Ascending aorta (tissue), 2 donors: ENCODE data around the gene C1orf141. TPM values are rescaled to one million over a fixed set of nuclear protein-coding genes. Genes with fewer than 3 reads are reported as not detected.
A peak's percentile ranks its signal among the peaks of the same experiment; 100 is the strongest.

Source experiments
- DNase-seq, 2 donors: peaks; one replicate each; pipeline ENCODE4 v3.0.0-alpha.2; 2019; ENCODE audit warnings: low spot score in 2 of 2
- H3K27ac ChIP-seq, 2 donors: fragments of 200-600 bp; sonication (generic); one replicate each; pipeline ENCODE4 v1.5.1; 2016 to 2017; ENCODE audit warnings: mild to moderate bottlenecking in 1 of 2
- H3K27me3 ChIP-seq: fragments of 200-600 bp; sonication (generic); one replicate; pipeline ENCODE4 v1.5.1; 2017
- H3K36me3 ChIP-seq, 2 donors: fragments of 200-600 bp; sonication (generic); one replicate each; pipeline ENCODE4 v1.5.1; 2016
- H3K4me1 ChIP-seq, 2 donors: fragments of 200-600 bp; sonication (generic); one replicate each; pipeline ENCODE4 v1.5.1; 2016 to 2017; ENCODE audit warnings: mild to moderate bottlenecking in 1 of 2
- H3K4me3 ChIP-seq, 2 donors: fragments of 200-600 bp; sonication (generic); one replicate each; pipeline ENCODE4 v1.5.1; 2016 to 2017; ENCODE audit warnings: mild to moderate bottlenecking in 1 of 2
- H3K9me3 ChIP-seq, 2 donors: fragments of 200-600 bp; sonication (generic); one replicate each; pipeline ENCODE4 v1.5.1; 2016
- CTCF ChIP-seq, 3 experiments: fragments of 200-600 bp in 2 of 3; fragments of 450-650 bp in 1 of 3; sonication (generic) in 2 of 3; IDR thresholded peaks; one replicate each; pipeline ENCODE4 v1.5.1; 2016 to 2019; ENCODE audit warnings: antibody characterized with exemption in 3 of 3, mild to moderate bottlenecking in 1 of 3, moderate library complexity in 1 of 3
- intact Hi-C: fragments of 100-400 bp; cut with DNase I; formaldehyde crosslinking; loops from one replicate; pipeline ENCODE4 v1.15.1; 2023
- total RNA-seq: library from RNA; depleted of rRNA; stranded (reverse); fragments of >200 nt; gene quantifications from one replicate; pipeline ENCODE4 v1.1.0, GENCODE V29; 2016

The C1orf141 gene
- total RNA-seq, 1 donor from 2014 or later, result not detected

GRCh38 chr1:67062412-67062811 lies 72.4 kb downstream of the C1orf141 start:
- H3K9me3 ChIP-seq, result no peaks in the 10 kb centered on the region
- no peak for DNase-seq
- TF ChIP-seq CTCF (IDR thresholded peaks at IDR 0.05), result no peak
- no peaks in the 10 kb centered on the region for H3K4me1 ChIP-seq
- H3K36me3 ChIP-seq, result no peaks in the 10 kb centered on the region
- H3K27ac ChIP-seq, result no peak overlapping the region
- no peak overlapping the region for H3K4me3 ChIP-seq
- H3K27me3 ChIP-seq, result no peaks in the 10 kb centered on the region
- intact Hi-C loops, result no loop called here

DNA sequence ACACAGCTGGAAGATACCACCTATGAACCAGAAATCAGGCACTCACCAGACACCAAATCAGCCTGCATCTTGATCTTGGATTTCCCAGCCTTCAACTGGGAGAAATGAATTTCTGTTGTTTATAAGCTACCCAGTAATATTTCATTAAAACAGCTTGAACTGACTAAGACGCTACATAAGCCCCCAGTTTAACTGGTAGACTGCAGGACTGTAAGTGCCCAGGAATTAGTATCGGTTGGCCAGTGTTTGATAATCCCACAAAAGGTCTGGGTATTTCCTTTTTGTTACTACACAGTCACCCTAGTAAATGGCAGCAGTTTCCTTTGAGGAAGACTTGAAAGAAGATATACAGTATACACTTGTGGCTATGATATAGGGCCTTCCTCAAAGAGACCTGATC lies 73.5 kb downstream of the C1orf141 start:
- Histone ChIP-seq H3K36me3 (no peaks in the 10 kb centered on the region), H3K27me3 (no peaks in the 10 kb centered on the region), H3K27ac (no peak overlapping the region), H3K9me3 (no peaks in the 10 kb centered on the region), H3K4me3 (no peak overlapping the region), H3K4me1 (no peaks in the 10 kb centered on the region)
- intact Hi-C loops, result no loop called here
- no peak for DNase-seq
- TF ChIP-seq CTCF (IDR thresholded peaks at IDR 0.05), result no peak

DNA sequence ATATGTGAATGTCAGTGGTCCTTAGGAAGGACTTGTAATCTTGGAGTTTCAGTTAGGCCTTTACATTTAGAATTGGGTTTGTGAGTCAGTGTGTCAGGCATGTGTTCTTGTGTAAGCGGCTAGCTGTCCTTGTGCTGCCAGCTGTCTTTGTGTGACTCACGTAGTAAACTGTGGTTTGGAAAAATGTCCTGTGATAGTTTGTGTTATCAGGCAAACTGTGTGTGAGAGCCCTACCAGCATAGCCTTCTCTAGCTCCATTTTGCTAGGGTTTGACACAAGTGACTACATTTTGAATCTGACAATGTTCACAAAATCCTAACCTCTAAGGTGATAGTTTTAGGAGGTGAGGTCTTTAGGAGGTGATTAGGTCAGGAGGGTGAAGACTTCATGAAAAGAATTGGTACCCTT lies 74.0 kb downstream of the C1orf141 start:
- intact Hi-C loops, result no loop called here
- H3K9me3 ChIP-seq, result no peaks in the 10 kb centered on the region
- no peak for TF ChIP-seq CTCF (IDR thresholded peaks at IDR 0.05)

DNA sequence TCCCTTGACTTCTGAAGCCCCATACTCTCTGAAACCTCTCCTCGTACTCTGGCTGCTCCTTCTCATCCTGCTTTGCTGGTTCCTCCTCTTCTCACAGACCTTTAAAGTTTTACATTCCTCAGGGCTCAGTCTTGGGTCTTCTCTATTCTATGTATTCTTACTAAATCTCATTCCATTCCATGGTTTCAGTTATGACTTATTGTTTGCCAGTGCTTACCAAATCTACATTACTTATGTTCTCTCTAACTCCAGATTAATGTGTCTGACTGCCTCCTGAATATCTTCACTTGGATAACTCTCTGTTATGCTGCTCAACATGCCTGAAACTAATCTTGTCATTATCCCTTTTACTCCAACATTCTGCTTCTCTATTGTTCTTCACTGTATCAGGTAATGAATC lies 75.4 kb downstream of the C1orf141 start:
- H3K36me3 ChIP-seq, result no peaks in the 10 kb centered on the region
- no peak for TF ChIP-seq CTCF (IDR thresholded peaks at IDR 0.05)
- intact Hi-C loops, result no loop called here

More for the DNA sequence above, 74.0 kb downstream of the C1orf141 start:
- Histone ChIP-seq H3K27me3 (no peaks in the 10 kb centered on the region), H3K27ac (peak overlapping the region in 1 of 2 donors; percentile 19), H3K4me3 (no peak overlapping the region), H3K36me3 (no peaks in the 10 kb centered on the region), H3K4me1 (no peaks in the 10 kb centered on the region)
- DNase-seq, result peak in 1 of 2 donors; percentile 65

DNA sequence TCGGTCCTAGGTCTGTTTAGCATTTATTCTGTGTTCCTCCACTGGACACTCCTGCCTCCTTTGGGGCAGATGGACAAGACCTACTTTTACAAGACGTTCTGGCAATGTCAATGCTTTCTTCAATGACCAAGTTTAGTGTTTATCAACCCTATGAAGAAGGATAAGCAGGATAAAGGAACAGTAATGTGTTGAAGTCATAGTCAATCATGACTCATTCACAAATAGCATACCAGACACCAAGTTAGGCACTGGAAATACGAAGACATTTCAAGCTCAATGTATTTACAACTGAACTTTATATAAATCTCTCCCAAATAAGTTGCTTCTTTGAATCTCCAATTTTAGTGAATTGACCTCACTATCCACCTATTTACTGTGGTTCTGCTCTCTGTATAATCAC lies 76.0 kb downstream of the C1orf141 start:
- TF ChIP-seq CTCF (IDR thresholded peaks at IDR 0.05), result no peak
- intact Hi-C loops, result no loop called here
- Histone ChIP-seq H3K4me1 (no peaks in the 10 kb centered on the region), H3K36me3 (no peaks in the 10 kb centered on the region), H3K27me3 (no peaks in the 10 kb centered on the region), H3K9me3 (no peaks in the 10 kb centered on the region), H3K27ac (no peak overlapping the region), H3K4me3 (no peak overlapping the region)
- no peak for DNase-seq

More for the DNA sequence above, 75.4 kb downstream of the C1orf141 start:
- no peak for DNase-seq
- H3K4me1 ChIP-seq, result no peaks in the 10 kb centered on the region
- H3K9me3 ChIP-seq, result no peaks in the 10 kb centered on the region
- H3K4me3 ChIP-seq, result no peak overlapping the region
- H3K27ac ChIP-seq, result no peak overlapping the region
- H3K27me3 ChIP-seq, result no peaks in the 10 kb centered on the region

- H3K36me3 ChIP-seq, result no peaks in the 10 kb centered on the region
- TF ChIP-seq CTCF (IDR thresholded peaks at IDR 0.05), result no peak
- intact Hi-C loops, result no loop called here
- H3K9me3 ChIP-seq, result no peaks in the 10 kb centered on the region
- H3K27ac ChIP-seq, result no peak overlapping the region
- H3K27me3 ChIP-seq, result no peaks in the 10 kb centered on the region
- no peak overlapping the region for H3K4me3 ChIP-seq
- no peak for DNase-seq
- H3K4me1 ChIP-seq, result no peaks in the 10 kb centered on the region
Measured at GRCh38 chr1:67058242-67058641, 76.5 kb downstream of the C1orf141 start.
